Fibroblast of peridontal ligament (primary cell): ENCODE measurements around the gene SQOR.

Experiments
- DNase-seq: peaks from one replicate; pipeline ENCODE4 v3.0.0-alpha.2; 2010; ENCODE audit errors: extremely low read depth

The SQOR gene

GRCh38 chr15:45634432-45635190 is at the start of gene SQOR:
Gene SQOR, plus strand, starts transcription at chr15:45635029. Its CDS starts 23,895 bp downstream, at chr15:45658924.
- peak; percentile 49 for DNase-seq

DNA sequence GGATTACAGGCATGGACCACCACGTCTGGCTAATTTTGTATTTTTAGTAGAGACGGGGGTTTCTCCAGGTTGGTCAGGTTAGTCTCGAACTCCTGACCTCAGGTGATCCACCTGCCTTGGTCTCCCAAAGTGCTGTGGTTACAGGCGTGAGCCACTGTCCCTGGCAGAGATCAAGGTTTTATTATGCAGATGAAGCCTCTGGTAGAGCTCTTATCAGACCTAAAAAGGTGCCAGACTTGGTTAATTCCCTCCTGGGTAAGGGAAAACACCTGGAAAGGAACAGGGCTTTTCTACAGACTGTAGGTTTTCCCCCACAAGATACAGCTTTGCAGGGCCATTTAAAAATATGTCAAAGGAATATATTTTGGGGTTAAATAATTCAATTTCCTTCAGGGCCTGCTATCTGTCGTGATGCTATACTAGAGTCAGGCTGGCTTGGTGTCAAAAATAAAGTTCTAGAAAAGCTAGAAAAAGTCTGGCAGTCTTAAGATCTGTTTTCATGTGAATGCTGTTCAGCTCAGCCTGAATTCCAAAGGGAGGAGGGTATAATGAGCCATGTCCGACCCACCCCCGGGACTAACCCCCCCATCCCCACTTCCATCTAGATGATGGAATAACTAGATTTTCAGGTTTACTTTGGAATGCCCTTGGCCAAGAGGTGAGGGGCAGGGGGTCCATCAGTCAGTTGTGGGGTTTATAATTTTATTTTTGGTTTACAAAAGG is 49.6 kb upstream of the SQOR start:
- no peak for DNase-seq

DNA sequence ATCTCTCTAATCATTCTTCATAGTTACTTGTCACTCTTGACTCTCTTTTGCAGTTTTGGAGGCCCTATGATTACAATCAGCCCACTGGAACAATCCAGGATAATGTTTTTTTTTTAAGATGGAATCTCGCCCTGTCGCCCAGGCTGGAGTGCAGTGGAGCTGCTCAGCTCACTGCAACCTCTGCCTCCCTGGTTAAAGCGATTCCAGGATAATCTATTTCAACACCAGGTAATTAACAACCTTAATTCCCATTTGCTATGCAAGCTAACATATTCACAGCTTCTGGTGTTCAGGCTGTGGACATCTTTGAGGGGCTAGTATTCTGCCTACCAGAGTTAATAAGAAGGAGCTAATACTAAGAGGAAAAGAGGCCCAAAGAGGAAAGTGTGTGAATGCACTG is 48.7 kb upstream of the SQOR start:
- no peak for DNase-seq

GRCh38 chr15:45586601-45587094 is 48.2 kb upstream of the SQOR start:
- DNase-seq, result no peak

DNA sequence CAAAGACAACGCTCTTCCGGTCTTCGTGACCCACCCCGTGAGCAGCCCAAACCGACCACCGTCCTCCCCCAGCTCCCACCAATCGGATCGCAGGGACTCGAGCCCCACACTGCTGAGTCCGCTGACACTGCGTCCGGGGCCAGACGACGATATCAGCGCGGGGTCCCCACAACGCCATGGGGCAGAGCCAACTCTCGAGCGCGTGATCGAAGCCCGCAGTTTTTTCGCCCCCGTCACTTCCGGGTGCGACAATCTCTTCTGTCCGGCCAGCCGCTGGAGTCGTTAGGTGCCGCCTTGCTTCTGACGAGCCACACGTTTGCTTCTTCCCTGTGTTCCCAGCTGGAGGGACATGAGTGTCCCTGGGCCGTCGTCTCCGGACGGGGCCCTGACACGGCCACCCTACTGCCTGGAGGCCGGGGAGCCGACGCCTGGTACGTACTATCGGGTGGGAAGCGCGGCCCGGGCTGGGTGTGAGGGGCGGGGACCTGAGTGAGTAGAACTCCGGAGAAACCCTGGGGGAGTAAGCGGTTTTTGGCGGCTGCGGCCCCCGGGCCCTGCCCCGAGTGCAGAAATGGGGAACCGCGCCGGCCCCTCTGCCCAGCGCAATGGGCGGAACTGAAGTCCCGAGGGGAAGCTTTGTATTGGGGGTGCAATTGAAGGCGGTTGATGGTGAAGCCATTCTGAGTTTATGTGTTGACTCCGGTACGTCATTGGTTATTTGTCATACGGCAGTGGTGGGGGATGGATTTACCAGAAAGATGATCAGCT is 47.5 kb upstream of the SQOR start, which contains the start of gene BLOC1S6:
BLOC1S6 (plus strand) TSS at position 285 of the 768 bp plus-strand sequence; CDS start at position 350, 65 bp downstream.
- DNase-seq, result peak; percentile 92

DNA sequence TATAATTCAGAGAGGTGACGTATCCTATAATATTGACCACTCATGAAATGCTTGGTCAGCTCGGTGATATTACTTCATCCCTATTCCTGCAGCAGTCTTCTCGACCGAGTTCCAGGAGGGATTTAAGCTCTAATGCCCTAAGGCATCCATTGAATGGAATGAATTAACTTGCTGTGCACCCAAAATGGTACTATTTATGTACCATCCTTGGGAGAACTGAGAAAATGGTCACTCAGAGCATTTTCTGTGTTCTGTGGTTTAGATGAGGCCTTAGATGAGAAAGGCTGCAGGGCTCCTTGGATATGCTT is 47.0 kb upstream of the SQOR start:
- DNase-seq, result no peak

DNA sequence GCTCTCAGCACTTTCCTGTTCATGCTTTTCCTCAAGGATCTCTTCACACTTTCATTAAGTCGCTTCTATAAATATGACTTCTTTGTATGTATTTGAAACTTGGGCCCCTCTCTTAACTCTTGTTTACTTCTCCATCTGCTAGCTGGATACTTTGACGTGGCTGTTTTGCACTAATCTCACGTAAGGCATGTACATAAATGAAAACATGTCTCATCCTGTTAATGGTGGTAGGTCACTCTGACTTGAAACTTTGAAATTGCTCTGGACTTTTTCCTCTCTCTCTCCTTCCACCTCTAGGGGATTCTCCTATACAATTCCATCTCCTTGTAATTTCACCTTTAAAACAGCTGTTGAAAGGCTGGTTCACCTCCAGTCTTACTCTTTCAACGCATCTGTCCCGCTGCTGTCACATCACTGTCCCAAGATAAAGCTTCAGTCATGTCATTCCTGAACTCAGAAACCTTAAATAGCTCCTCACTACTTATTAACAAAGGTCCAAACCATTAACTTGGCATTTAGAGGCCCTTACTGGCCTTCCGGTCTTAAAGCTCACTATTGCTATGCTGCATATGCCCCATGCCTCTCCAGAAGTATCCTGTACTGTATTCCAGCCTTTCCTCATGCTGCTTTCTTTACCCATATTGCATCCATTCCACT is 46.5 kb upstream of the SQOR start:
- peak; percentile 30 for DNase-seq

GRCh38 chr15:45589256-45589655 is 45.6 kb upstream of the SQOR start:
- peak; percentile 26 for DNase-seq

DNA sequence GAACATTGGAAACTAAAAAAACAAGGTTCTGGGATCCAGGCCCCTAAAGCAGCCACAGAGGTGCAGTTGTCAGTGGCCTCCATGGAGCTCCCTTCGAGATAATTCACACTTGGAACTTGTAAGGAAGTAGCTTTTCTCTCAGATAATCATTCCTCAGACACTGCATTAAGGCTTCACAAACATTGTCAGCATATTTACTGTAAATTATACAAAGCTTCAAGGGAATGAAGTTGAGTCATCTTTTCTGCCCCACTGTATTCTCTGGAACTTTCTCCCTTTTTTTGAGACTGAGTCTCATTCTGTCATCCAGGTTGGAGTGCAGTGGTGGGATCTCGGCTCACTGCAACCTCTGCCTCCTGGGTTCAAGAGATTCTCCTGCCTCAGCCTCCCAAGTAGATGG is 40.5 kb upstream of the SQOR start:
- DNase-seq, result no peak

- DNase-seq, result no peak
These were observed 39.8 kb upstream of the SQOR start for GRCh38 chr15:45594835-45595530.

GRCh38 chr15:45603881-45604280 is 30.9 kb upstream of the SQOR start:
- no peak for DNase-seq

DNA sequence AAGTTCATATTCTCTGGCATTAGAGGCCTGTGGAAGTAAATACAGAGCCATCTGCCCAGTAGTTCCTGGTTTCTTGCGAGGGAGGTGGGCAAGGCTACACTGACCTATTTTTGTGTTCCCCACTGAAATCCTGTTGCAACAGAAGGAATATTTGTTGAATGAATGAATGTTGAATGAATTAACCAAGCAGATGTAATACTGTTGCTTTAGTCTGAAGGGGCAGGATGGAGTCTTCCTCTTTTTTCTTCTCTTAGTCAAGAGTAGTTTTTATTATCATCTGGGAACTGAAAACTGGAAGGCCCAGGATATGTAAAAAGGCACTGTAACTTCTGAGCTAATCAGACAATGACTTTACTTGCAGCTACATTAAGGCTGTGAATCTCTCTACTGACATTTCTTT is 30.5 kb upstream of the SQOR start:
- no peak for DNase-seq

DNA sequence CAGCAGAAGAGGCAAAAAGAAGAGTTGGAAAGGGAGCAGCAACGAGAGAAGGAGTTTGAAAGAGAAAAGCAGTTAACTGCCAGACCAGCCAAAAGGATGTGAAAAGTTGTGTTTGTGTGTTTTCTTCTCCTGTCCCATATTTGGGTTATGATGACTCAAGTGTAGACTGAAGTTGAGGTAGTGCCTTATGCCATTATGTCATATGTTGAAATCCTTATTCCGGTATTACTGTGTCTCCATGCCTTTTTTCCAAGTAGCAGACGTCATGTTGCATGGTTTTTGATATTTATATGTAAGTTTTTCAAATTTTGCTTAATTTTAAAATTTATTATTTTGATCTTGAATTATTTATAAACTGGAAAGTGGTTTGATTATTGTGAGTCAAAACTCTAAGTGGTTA is 28.4 kb upstream of the SQOR start:
- DNase-seq, result no peak

GRCh38 chr15:45606841-45607240 is 28.0 kb upstream of the SQOR start:
- no peak for DNase-seq

- DNase-seq, result peak; percentile 40
These were observed 23.5 kb upstream of the SQOR start for GRCh38 chr15:45611305-45611704.

DNA sequence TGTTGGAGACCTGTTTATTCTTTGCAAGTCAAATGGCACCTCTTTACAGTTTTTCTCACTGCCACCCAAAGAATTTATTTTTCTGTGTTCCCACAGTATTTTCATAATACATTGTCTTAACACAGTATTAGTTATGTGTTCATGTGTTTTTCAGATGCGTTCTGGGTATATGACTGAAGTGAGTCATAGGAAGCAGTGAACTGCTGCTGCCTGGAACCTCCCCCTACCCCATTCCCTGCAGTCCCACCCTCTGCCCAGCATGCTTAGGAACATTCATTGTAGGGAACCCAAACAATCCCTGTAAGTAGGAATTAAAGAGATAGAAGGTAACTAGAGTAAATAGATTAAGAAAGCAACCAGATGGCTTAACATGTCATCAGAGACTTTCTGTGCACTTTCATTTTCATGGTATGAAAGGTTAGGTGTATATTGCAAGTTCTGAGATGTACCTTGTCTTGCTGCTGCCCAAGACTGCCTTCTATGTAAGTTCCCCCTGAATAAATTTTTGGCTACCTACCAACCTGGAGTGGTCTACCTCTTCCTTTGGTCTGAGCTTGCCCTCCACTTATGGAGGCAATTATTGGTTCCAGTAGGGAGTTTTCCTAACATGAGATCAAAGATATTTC is 21.9 kb upstream of the SQOR start:
- peak; percentile 60 for DNase-seq

- DNase-seq, result no peak
These were observed 17.9 kb upstream of the SQOR start for GRCh38 chr15:45616901-45617323.

- no peak for DNase-seq
These were observed 16.0 kb upstream of the SQOR start for GRCh38 chr15:45618813-45619212.

GRCh38 chr15:45628136-45628535 is 6.7 kb upstream of the SQOR start:
- DNase-seq, result no peak

GRCh38 chr15:45630917-45631691 is 3.7 kb upstream of the SQOR start:
- peak; percentile 95 for DNase-seq
